SK-N-MC (cell line): ENCODE data around the gene ABI3BP.

Source experiments
- EZH2 ChIP-seq: fragments of 200-600 bp; sonication (generic); IDR thresholded peaks from one replicate; pipeline ENCODE4 v1.6.1; 2017; ENCODE audit warnings: antibody characterized with exemption
- FOXP2 ChIP-seq: optimal IDR thresholded peaks from 2 replicates; pipeline ENCODE3; 2011; ENCODE audit warnings: mild to moderate bottlenecking, moderate library complexity; ENCODE audit not compliant: insufficient read depth; ENCODE audit errors: extremely low read length, control extremely low read depth
- POLR2AphosphoS5 ChIP-seq: IDR thresholded peaks from 2 replicates; pipeline ENCODE4 v1.6.1; 2012; ENCODE audit warnings: mild to moderate bottlenecking, low read depth, low read length, borderline replicate concordance

DNA sequence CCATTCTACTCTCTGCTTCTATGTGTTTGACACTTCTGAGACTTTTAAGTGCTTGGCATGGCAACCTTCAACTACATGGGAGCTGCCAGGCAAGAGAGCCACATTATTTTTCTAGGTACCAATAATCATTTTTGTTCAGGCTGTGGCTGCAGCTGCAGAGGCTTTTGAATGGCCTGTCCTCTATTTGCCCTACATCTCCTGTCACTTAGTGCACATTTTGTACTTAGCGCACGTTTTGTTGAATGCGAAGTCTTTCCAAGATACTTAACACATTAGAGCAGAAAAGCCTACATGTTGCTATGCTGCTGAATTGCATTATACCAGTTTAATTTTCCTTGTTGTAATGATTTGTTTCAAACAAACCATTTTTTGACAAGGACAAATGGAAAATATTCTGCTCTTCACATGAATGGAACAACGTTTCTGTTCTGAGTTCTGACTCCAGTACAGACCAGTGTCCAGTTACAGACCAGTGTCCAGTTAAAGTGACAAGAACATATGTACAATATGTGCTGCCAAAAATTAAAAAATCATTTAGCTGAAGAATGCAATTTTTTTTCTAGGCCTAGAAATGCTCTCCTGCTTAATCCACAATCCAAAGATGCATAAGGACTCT, 113.9 kb downstream of the ABI3BP start:
- TF ChIP-seq EZH2, result no peak
- TF ChIP-seq POLR2AphosphoS5, result no peak
- TF ChIP-seq FOXP2, result no peak
